HG02588 (cell line): Measurements from ENCODE around the gene SAMM50.
A peak's percentile ranks its signal among the peaks of the same experiment; 100 is the strongest.

ENCODE experiments used
- ATAC-seq: cut with Tn5 transposase; IDR thresholded peaks from one replicate; pipeline ENCODE4 v1.9.1; 2021; ENCODE audit warnings: mild to moderate bottlenecking, moderate library complexity; ENCODE audit not compliant: unreplicated experiment

The SAMM50 gene

DNA sequence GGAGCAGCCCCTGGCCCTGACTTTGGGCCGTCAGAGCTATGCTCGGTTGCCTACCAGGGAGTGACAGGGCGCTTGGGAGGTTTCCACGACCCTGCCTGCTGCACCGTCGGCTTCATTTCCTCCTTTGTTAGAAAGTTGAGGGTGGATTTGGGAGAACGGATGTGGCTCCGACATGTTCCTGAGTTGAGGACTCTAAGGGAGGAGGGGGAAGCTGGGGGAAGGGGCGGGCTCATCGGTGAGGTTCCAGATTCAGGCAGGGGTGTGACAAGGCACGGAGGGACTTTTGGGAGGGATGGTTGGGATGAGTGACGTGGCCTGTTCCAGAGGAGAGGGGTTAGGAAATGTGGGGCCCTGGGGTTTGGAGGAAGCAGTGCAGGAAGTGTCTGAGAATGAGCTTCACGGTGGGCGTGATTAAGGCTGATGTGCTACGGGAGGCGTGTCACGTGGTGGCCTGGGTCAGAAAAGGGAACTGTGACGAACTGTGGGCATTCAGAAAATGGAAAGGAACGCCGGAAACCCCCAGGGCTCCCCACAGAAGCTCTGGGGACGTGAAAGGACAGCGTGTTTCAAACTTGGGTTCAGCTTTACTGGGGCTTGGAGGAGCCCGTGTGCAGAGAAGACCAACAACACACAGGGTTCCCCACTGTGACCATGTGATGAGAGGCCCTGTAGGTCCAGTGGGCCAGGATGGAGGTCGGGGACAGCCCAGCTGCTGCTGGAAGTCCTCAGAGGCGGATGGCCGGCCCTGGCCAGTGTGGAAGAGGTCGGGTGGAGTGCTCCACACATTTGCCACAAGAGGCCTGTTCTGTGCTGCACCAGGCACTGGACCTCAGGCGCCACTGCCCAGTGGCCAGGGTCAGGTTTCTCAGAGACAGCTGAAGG is 71.6 kb downstream of the SAMM50 start:
- peak; percentile 50 for ATAC-seq

DNA sequence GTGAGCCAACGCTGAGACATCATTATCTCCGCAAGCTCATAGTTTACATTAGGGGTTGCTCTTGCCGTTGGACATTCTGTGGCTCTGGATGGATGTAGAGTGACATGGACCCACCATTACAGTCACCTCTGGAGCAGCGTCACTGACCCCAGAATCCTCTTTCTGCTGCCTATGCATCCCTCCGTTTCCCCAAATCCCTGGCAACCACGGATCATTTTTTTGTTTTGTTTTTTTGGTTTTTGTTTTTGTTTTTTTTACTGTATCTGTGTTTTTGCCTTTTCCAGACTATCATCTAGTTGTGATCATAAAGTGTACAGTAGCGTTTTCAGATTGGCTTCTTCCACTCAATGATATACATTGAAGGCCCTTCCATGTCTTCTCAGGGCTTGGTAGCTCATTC is 72.8 kb downstream of the SAMM50 start:
- ATAC-seq, result no peak

DNA sequence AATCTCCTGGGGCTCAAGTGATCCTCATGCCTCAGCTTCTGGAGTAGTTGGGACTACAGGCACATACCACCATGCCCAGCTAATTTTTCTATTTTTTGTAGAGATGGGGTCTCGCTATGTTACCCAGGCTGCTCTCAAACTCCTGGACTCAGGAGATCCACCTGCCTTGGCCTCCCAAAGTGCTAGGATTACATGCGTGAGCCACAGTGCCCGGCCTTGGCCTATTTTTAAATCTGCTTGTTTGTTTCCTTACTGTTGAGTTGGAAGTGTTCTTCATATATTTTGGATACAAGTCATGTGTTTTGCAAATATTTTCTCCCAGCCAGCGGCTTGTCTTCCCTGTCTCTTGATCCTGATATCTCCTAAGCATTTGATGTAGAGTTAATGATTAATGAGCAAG is 73.8 kb downstream of the SAMM50 start:
- ATAC-seq, result no peak

DNA sequence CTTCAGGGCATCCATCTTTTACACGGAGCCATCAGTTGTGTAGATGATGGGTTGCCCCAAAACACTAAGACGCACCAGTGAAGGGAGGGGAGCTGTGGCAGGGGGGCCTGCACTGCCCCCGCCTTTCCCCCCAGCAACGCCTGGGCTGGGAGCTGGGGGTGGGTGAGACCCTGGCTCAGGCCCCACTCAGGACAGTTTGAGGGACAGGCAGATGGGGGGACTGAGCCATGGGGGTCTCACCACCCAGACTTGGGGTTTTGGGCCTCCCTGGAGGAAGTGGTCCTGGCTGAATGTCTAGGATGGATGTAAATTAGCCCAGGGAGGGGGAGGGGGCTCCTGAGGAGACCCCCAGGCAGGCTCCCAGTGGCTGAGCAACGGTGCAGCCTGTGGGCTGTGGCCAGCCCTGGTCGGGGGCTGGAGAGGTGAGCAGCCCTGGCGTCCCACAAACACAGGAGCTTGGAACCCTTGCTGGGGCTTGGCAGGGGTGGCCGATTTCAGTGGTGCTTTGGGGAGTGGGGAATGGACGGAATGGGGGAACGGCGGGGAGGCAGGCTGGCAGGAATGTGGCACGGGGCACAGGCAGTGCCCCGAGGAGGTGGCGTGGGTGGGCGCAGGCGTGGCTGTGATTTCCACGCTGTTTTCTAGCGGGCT is 74.9 kb downstream of the SAMM50 start:
- ATAC-seq, result no peak

DNA sequence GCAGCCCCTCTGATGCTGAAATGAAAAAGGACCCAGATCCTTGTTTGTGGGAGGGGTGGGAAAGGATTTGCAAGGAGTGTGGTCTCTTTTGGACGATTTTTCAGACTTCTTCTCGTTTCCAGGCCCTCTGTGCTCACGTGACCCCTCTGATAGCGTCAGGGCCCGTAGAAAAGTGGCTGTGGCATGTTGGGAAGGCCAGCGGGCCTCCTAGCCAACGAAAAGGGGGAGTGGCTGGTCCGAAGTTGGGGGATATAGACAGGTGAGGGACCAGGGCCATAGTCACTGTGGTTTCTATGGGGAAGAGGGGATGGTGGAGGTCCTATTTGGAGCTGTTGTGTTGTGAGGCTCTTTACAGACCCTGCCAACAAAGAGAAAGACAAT is 75.5 kb downstream of the SAMM50 start:
- ATAC-seq, result no peak

DNA sequence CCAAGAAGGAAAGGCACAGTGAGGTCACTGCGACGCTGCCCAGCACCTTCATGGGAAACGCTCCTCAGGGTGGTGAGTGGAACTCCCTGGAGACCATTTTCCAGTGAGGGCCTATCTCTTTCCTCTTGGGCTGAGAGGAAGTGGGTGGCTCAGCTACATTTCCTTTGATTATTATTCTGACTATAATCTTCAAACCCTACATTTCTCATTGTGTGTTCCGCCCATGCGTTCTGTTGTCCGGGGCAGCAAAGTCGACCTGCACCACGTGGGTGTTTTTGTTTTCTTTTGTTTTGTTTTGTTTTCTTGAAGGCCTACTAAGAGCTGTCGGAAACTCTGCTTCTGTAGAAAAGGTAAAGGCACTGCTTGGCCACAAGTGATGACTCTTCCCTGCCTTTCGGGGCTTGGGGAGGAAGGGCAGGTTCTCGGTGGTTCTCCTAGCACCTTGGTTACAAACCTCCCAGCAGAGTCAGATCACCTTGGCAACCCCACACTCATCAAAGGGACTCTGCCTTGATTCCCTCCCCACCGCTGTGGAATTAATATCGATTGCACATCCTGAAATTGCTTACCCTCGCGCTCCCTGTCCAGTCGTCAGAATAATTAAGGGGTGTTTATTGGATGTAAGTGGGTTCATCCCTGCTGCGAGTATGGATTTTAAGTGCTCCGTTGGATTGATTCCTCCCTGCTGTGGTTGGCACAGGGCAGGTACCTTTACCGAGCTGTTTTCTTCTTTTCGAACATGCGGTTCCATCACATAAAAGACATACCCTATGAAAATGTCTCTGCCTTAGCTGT is 76.1 kb downstream of the SAMM50 start:
- no peak for ATAC-seq

DNA sequence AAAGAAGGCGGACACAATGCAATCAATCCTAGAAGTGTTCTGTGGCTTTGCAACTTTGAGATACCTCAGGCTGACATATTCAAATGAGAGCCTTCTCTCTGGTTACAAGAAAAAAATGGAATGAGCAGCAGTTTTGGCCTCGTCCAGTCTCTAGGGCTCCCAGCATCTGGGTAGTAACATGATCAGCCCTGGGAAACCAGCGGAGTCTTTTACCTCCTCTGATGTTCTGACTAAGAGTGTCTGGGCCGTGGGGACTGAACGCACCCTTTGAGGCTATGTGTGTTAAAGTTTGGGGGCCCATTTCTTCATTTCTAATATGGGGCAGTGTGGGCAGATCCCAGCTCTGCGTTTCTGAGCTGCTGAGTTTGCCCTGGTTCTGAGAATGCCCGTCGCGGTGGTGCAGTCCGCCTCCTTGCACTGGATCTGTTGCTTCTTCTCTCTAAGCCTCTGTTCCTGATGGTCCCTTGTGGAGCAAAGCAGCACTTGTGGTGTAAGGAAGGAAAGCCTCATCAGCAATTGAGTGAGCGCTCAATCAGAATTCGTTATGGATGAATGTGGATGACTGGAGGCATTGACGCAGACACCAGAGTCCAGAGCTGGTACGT is 77.0 kb downstream of the SAMM50 start:
- ATAC-seq, result no peak

DNA sequence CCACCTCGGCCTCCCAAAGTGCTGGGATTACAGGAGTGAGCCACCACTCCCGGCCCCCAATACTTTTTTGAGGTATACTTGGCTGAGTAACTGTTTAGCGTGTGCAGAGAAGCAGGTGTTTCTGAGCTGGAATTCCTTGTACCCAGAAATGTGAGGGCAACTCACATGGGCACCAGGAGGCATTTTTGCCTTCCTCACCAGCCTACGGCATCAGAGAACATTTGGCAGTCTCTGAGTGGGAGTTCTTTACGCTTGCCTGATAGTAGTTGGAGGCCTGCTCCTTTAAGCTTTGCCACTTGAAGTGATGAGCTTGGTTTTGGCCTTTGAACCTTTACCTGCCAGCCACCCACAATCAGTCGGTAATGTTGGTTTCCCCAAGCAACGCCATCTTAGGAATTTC is 78.0 kb downstream of the SAMM50 start:
- no peak for ATAC-seq

DNA sequence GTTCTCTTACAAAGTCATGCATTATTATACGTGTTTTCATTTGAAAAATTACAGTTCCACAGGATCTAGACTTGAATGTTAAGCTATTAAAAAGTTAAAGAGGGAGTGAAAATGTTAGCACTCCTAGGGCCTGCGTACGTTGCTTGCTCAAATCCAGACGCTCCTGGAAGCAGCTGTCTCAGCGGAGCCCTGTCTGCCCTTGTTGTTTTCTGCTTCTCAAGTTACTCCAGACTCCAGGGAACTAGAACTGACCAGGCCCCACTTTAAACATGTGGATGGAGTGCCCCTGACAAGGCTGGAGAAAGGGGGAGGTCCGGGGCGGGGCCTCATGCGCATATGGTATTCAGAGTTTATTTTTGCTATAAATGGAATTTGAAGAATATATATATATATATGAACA is 78.5 kb downstream of the SAMM50 start:
- no peak for ATAC-seq

DNA sequence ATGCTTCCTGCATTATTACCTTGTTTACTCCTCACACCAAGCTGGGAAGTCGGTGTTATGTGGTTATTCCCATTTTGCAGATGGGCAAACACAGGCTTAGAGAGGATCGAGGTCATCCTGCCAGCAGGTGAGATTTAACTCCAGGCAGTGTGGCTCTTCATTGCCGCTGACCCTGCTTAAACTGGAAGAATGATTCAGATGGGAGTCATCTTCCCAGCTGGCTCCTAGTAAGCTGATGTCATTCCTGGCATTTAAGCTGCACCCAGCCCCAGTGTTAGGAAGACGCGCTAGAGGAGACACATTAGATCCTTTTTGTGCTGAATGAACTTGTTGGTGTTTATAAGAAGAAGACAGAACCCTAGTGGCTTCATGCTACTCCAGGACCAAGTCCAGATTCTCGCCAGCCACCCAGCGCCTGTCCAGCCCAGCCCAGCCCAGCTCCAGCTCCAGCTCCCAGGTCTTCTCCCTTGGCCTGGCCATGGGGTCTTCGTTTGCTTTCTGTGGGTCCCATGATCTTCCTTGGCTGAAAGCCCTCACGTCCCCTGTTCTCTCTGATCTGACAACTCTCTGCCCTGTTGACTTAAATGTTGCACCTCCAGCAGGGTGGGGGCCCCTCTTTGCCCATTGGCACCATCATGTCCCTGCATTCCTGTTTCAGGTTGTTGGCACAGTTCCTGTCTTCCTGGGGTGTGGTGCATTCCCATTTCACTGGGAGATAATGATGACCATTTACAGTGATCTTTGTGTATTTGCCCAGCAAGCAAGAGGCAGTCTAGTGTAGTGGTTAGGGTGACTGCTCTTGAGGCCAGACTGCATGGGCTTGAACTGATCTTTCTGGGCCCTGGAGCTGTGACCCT is 82.5 kb downstream of the SAMM50 start:
- no peak for ATAC-seq

DNA sequence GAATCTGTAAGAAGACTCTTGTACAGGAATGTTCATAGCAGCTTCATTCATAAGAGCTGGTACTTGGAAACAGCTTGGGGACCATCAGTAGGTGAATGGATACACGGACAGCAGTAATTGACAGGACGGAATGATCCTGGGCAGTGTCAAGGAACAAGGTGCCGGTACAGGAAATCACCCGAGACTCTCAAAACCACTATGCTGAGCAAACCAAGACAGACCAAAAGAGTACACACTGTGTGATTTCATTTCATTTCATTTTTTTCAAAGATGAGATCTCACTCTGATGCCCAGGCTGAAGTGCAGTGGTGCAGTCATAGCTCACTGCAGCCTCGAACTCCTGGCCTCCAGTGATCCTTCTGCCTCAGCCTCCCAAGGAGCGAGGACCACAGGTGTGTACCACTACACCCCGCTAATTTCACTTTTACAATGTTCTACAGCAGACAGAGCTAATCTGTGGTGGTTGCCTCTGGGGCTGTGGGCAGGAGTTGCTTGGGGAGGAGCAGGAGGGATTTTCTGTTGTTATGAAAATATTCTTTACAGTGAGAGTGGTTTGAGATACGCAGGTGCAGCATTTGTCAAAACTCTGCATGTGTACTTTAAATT is 84.4 kb downstream of the SAMM50 start:
- no peak for ATAC-seq

DNA sequence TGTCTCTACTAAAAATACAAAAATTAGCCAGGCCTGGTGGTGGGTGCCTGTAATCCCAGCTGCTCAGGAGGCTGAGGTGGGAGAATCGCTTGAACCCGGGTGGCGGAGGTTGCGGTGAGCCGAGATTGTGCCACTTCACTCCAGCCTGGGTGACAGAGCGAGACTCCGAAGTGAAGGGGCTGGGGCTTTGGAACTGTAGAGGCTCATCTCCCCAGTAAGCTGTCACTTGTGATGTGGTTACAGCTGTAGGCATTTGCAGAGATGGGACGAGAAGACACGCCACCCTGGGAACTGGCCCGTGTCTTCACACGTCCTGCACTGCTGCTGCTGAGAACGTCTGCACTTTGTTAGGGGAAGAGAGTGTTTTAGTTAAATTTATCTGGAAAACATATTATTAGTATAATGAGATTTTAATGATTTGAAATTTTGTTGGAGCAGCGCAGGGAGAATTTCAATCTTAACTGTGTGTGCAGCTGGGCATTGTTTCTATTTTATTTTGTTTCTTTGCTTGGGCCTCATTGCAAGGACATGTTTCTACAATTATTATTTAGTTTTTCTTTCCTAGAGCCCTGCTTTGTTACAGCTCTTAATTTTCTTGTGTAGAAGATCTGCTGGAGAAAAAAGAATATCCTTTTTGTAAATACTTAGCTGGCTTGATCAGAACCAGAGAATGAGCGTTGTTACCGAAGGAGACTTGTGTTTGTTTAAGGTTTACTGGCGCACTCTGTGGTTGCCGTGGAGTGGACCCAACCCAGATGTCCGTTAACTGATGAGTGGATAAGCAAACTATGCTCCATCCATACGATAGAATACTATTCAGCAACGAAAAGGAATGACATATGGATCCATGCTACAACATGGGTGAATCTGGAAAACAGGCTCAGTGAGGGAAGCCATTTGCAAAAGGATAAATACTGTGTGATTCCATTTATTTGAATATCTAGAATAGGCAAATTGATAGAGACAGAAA is 87.3 kb downstream of the SAMM50 start:
- ATAC-seq, result peak; percentile 62

DNA sequence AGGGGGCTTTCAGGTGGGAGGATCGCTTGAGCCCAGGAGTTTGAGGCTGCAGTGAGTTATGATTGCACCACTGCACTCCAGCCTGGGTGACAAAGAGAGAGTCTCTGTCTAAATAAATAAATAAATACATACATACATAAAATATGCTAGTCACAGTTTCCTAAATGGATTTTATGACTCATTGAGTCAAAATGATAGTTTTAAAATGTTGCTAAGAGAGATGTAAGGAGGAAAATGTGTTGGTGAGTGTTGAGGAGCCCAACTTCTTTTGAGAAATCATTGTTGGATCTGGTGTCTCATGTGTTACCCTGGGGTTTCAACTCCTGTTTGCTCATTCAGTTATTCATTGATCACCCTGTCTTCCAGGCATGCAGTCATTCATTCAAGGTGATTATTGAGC is 89.9 kb downstream of the SAMM50 start:
- no peak for ATAC-seq
